ENCODE results near the gene CDCP1. TPM values are rescaled to one million over a fixed set of nuclear protein-coding genes. Genes with fewer than 3 reads are reported as not detected.

Gene CDCP1
- total and polyA plus RNA-seq, 10 donors = 0.15 to 3.6 (median 2.1) TPM

DNA sequence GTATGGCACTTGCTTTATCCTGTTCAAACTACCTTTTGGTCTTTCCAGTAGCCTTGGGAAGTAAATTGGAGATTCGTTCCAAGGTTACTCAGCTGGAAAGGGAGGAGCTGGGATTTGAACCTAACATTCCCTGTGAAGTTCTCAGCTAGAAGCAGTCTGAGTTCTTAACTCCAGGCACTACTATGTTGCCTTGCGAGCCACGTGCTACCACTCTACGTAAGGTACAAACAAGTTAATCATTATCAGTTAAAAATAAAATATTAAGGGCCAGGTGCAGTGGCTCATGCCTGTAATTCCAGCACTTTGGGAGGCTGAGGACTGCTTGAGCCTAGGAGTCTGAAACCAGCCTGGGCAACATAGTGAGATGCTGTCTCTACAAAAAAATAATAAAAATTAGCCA, 30.7 kb upstream of the CDCP1 start:
- no peaks in the 10 kb centered on the region for H3K9me3 ChIP-seq
- no peaks in the 10 kb centered on the region for H3K36me3 ChIP-seq
- 69 to 90% (median 82%) methylated on average over 4 of the region's 4 CpGs for WGBS, 5 donors
- no peaks in the 10 kb centered on the region for H3K27me3 ChIP-seq (replicated peaks in 1 of 7)
- TF ChIP-seq POLR2AphosphoS5 (IDR thresholded peaks at IDR 0.05) (no peak), POLR2A (IDR thresholded peaks at IDR 0.05) (no peak)
- TF ChIP-seq, protein P1, sequence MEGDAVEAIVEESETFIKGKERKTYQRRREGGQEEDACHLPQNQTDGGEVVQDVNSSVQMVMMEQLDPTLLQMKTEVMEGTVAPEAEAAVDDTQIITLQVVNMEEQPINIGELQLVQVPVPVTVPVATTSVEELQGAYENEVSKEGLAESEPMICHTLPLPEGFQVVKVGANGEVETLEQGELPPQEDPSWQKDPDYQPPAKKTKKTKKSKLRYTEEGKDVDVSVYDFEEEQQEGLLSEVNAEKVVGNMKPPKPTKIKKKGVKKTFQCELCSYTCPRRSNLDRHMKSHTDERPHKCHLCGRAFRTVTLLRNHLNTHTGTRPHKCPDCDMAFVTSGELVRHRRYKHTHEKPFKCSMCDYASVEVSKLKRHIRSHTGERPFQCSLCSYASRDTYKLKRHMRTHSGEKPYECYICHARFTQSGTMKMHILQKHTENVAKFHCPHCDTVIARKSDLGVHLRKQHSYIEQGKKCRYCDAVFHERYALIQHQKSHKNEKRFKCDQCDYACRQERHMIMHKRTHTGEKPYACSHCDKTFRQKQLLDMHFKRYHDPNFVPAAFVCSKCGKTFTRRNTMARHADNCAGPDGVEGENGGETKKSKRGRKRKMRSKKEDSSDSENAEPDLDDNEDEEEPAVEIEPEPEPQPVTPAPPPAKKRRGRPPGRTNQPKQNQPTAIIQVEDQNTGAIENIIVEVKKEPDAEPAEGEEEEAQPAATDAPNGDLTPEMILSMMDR (IDR thresholded peaks at IDR 0.05 in 8 of 11, conservative IDR thresholded peaks at IDR 0.05 in 3 of 11) = no peak
- DNase-seq = no peak
- no peaks in the 10 kb centered on the region for H3K4me1 ChIP-seq
- no peak overlapping the region for H3K4me3 ChIP-seq
- no peak overlapping the region for H3K27ac ChIP-seq
- intact Hi-C loops (cut with DNase I; ENCODE audit: low total_unique reads) = no loop called here

- 14 to 76% (median 56%) methylated on average over 2 of the region's 2 CpGs for WGBS, 5 donors
- H3K4me3 ChIP-seq = no peak overlapping the region
- no peak overlapping the region for H3K27ac ChIP-seq
- DNase-seq = no peak
- no peaks in the 10 kb centered on the region for H3K9me3 ChIP-seq
- H3K27me3 ChIP-seq (replicated peaks in 1 of 7) = no peaks in the 10 kb centered on the region
- intact Hi-C loops (cut with DNase I; ENCODE audit: low total_unique reads) = no loop called here
- H3K36me3 ChIP-seq = no peaks in the 10 kb centered on the region
- H3K4me1 ChIP-seq = no peaks in the 10 kb centered on the region
- TF ChIP-seq POLR2AphosphoS5 (IDR thresholded peaks at IDR 0.05) = no peak
- no peak for TF ChIP-seq POLR2A (IDR thresholded peaks at IDR 0.05)
Measured at GRCh38 chr3:45174234-45174633, 28.1 kb upstream of the CDCP1 start.

- intact Hi-C loops (cut with DNase I; ENCODE audit: low total_unique reads) = no loop called here
- WGBS, 5 donors = 92 to 100% (median 97%) methylated on average over 1 of the region's 1 CpG
Measured at GRCh38 chr3:45173776-45174175, 27.6 kb upstream of the CDCP1 start.

GRCh38 chr3:45171283-45171682, 25.1 kb upstream of the CDCP1 start:
- TF ChIP-seq POLR2A (IDR thresholded peaks at IDR 0.05) (no peak), POLR2AphosphoS5 (IDR thresholded peaks at IDR 0.05) (no peak)
- TF ChIP-seq, protein P1 (IDR thresholded peaks at IDR 0.05 in 8 of 11, conservative IDR thresholded peaks at IDR 0.05 in 3 of 11) = no peak
- 63 to 93% (median 90%) methylated on average over 3 to 4 of the region's 4 CpGs for WGBS, 5 donors
- no peak for DNase-seq
- Histone ChIP-seq H3K36me3 (no peaks in the 10 kb centered on the region), H3K9me3 (no peaks in the 10 kb centered on the region), H3K27me3 (replicated peaks in 1 of 7) (peaks cover 0 to 7% (median 0%) of the 10 kb centered on the region in 7 donors), H3K4me1 (peaks cover 9 to 17% (median 10%) of the 10 kb centered on the region in 6 donors), H3K4me3 (no peak overlapping the region), H3K27ac (no peak overlapping the region)
- intact Hi-C loops (cut with DNase I; ENCODE audit: low total_unique reads) = no loop called here

More at GRCh38 chr3:45173776-45174175, 27.6 kb upstream of the CDCP1 start:
- DNase-seq = no peak
- Histone ChIP-seq H3K9me3 (no peaks in the 10 kb centered on the region), H3K4me3 (no peak overlapping the region), H3K27me3 (replicated peaks in 1 of 7) (no peaks in the 10 kb centered on the region), H3K4me1 (no peaks in the 10 kb centered on the region), H3K27ac (no peak overlapping the region), H3K36me3 (no peaks in the 10 kb centered on the region)
- TF ChIP-seq POLR2A (IDR thresholded peaks at IDR 0.05) = no peak
- TF ChIP-seq, protein P1 (IDR thresholded peaks at IDR 0.05 in 8 of 11, conservative IDR thresholded peaks at IDR 0.05 in 3 of 11) = no peak
- no peak for TF ChIP-seq POLR2AphosphoS5 (IDR thresholded peaks at IDR 0.05)

- no peaks in the 10 kb centered on the region for H3K36me3 ChIP-seq
- TF ChIP-seq POLR2AphosphoS5 (IDR thresholded peaks at IDR 0.05) (no peak), POLR2A (IDR thresholded peaks at IDR 0.05) (no peak)
- TF ChIP-seq, protein P1 (IDR thresholded peaks at IDR 0.05 in 8 of 11, conservative IDR thresholded peaks at IDR 0.05 in 3 of 11) = no peak
- H3K4me1 ChIP-seq = peaks cover 9 to 17% (median 10%) of the 10 kb centered on the region in 6 donors
- no peaks in the 10 kb centered on the region for H3K9me3 ChIP-seq
- DNase-seq = no peak
- intact Hi-C loops (cut with DNase I; ENCODE audit: low total_unique reads) = no loop called here
- H3K27me3 ChIP-seq (replicated peaks in 1 of 7) = peaks cover 0 to 7% (median 0%) of the 10 kb centered on the region in 7 donors
- no peak overlapping the region for H3K27ac ChIP-seq
- 47 to 65% (median 56%) methylated on average over 3 of the region's 3 CpGs for WGBS, 5 donors
- no peak overlapping the region for H3K4me3 ChIP-seq
Measured at GRCh38 chr3:45170096-45170495, 23.9 kb upstream of the CDCP1 start.

All from spleen (tissue), 11 donors.